NCI-H460 (cell line): ENCODE measurements around the gene MAEA. TPM values are rescaled to one million over a fixed set of nuclear protein-coding genes. Genes with fewer than 3 reads are reported as not detected.
"Not testable (repeated sequence)": the region's sequence is repeated elsewhere in the genome, so short reads cannot be mapped to it uniquely, and the experiment has no call there.

Experiments used
- DNase-seq: peaks from one replicate; pipeline ENCODE4 v3.0.0-alpha.2; 2016; ENCODE audit warnings: low read depth; ENCODE audit errors: extremely low read depth
- total RNA-seq: library from RNA; depleted of rRNA; stranded (reverse); fragments of >200 nt; shearing (Covaris generic); gene quantifications from 2 replicates; pipeline ENCODE4 v1.2.3, GENCODE V29; 2014

The MAEA gene
- total RNA-seq, 1 experiment from 2014 or later: 32.7 TPM

DNA sequence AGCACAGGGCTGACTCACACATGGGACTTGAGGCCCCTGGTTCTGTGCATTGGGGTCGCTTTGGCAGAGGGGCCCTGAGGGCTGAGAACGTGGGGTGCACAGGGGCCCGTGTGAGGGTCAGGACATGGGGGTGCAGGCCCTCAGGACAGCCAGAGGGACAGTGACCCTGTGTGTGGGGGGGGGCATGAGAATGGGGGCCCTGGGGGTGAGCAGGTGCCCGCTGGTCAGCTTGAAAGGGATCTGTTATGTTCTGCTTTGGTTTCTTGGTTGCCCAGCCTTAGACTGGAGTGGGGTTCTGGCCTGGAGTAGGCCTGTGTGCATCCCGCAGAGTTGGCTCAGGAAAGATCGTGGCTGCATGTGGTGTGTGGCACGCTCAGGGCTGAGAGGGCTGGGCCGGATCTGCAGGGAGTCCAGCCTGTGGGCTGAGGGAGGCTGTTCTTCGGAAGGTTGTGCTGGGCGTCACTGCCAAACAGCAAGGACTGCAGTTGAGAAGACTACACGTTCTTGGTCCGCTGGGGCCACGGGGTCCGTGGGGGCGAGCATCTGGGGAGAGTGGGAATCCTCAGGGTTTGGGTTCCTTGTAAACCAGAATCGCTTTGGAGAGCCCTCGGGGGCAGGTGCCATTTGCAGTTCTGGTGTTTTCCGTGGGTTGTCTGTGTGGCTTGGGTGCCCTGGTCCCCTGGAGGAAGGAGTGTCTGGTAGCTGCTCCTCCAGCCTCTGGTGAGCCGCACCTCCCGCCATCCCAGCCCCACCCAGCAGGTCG is 42.1 kb downstream of the MAEA start:
- DNase-seq: no peak

GRCh38 chr4:1332686-1333085 is 43.0 kb downstream of the MAEA start:
- no peak for DNase-seq

- no peak for DNase-seq
Observed at GRCh38 chr4:1333256-1333655, 43.6 kb downstream of the MAEA start.

GRCh38 chr4:1333851-1334578 is 44.3 kb downstream of the MAEA start:
- not testable (repeated sequence) for DNase-seq

DNA sequence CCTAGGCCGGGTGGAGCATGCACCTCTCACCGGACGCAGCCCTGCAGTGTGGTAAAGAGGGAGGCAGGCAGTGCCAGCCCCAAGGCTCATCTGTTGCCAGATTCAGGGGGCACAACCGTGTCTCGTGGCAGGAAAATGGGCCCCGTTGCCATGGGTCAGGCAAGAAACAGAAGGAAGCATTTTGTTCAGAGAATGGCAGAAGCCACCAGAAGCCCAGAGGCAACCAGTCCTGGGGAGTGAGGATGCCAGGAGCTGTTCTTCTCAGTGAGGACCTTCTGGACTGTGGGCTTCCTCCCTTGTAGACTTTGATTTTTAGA is 44.8 kb downstream of the MAEA start:
- DNase-seq: no peak

GRCh38 chr4:1335193-1335883 is 45.6 kb downstream of the MAEA start:
- not testable (repeated sequence) for DNase-seq

DNA sequence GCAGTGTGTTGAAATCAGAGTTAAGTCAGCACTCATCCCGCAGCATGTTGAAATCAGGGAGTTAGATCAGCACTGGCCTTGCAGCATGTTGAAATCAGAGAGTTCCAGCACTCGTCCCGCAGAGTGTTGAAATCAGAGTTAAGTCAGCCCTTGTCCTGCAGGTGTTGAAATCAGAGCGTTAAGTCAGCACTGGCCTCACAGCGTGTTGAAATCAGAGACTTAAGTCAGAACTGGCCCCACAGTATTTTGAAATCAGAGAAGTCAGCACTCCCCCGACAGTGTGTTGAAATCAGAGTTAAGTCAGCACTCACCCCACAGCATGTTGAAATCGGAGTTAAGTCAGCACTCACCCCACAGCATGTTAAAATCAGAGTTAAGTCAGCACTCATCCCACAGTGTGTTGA is 46.4 kb downstream of the MAEA start:
- peak; percentile 35 for DNase-seq

GRCh38 chr4:1337376-1337831 is 47.7 kb downstream of the MAEA start:
- no peak for DNase-seq

DNA sequence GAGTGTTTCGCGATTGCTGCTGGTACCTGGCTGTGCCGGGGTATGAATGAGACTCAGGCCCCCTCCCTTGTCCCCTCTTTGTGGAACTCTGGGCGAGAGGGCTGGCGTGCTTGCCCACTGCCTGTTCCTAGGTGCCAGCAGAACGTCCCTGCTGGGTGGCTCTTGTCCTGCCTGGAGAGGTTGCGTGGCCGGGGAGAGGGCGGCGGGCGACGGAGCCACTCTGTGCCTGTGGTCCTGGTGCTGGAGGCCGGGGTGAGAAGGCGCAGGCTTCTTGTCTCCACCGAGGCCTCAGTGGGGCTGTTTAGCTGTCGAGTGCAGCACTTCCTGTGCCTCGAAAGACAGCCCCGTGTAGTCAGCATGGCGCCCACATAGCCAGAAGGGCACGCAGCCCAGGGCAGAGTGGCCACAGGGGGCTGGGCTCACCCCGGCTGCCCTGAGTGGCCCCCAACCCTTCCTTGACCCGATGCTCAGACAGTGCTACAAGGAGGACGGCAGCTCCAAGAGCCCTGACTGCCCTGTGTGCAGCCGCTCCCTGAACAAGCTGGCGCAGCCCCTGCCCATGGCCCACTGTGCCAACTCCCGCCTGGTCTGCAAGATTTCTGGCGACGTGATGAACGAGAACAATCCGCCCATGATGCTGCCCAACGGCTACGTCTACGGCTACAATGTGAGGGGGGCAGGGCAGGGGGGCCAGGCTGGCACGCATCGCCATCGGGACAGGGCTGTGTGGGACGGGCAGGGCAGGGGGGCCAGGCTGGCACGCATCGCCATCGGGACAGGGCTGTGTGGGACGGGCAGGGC is 48.5 kb downstream of the MAEA start:
- no peak for DNase-seq

DNA sequence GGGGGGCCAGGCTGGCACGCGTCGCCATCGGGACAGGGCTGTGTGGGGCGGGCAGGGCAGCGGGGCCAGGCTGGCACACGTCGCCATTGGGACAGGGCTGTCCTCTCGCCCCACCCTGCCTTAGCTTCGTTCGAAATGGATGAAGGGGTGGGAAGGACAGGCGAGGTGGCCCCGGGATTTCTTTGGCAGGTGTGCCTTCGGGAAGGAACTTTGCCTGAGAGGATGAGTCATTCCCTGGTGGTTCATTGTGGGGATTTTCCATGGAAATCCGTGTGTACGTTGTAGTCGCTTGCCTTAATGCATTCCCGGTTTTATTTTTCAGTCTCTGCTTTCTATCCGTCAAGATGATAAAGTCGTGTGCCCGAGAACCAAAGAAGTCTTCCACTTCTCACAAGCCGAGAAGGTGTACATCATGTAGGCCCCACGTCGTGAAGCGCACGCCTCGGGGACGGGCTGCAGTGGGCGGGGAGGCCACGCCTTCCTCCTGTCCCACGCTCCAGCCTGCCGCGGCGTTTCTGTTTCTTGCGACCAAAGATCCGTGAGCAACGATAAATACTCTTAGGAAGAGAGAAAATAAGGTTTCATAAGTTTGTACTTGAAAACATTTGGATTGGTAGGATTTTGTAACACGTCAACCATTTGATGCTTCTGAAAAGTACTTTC is 49.2 kb downstream of the MAEA start:
- DNase-seq: no peak

DNA sequence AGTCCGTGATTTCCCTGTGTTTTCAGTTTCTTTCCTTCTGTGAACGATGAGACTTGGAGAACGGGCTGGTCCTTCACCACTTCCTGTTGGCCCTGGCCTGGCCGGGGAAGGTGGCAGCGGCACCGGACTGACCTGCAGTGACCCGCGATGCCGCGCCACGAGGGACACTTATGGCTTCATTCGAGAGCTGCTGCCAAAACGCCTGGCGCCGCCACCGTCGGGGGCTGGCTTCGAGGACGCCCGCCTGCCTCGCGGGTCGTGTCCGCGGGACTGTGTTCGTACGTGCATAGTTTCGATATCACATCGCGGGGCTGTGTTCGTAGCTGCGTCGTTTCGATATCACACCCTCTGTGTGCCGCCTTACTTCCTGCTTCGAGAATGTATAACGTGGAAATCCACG is 49.8 kb downstream of the MAEA start:
- DNase-seq: no peak

DNA sequence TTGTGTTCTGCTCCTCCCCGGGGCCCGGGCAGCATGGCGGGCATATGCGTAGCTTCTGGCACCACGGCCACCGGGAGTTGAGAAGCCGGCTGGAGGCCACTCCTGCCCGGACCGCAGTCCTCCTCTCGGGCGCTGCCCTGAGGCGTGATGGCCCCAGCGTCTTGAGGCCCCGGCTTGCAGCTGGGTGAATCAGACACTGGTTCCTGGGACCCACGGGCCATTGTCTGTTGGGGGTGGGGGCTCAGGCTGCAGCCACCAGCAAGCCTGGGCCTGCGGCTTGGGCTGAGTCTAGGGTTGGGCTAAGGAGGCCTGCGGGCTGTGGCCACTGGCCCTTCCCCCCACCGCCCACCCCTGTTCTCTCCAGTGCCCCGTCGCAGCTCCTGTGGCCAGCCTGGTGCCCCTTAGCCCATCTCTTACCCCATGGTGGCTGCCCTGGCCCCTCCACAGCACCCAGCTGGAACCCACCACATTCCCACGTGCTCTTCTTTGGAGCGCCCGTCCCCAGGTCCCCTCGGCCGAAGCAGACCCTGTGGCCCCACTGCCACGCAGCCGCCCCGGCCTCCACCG is 50.6 kb downstream of the MAEA start:
- DNase-seq: no peak

GRCh38 chr4:1340861-1341260 is 51.2 kb downstream of the MAEA start:
- DNase-seq: no peak

DNA sequence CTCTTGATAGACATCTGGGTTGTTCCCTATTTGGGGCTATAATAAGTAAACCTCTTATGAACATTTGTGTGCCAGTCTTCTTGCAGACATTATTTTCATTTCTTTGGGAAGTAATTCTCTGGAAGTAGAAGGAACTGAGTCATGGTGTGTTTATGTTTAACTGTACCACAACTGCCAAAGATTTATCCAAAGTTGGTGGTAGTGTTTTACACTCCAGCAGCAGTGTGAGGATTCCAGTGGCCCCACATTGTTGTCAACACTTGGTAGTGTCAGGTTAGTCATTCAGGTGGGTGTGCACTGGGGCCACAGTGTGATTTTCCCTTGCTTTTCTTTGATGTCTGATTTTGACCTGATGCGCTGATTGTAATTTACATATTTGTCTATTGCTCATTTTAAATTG is 52.3 kb downstream of the MAEA start:
- no peak for DNase-seq

- DNase-seq: no peak
Observed at GRCh38 chr4:1344696-1345095, 55.0 kb downstream of the MAEA start.

GRCh38 chr4:1345903-1346780 is 56.5 kb downstream of the MAEA start:
- DNase-seq: no peak

DNA sequence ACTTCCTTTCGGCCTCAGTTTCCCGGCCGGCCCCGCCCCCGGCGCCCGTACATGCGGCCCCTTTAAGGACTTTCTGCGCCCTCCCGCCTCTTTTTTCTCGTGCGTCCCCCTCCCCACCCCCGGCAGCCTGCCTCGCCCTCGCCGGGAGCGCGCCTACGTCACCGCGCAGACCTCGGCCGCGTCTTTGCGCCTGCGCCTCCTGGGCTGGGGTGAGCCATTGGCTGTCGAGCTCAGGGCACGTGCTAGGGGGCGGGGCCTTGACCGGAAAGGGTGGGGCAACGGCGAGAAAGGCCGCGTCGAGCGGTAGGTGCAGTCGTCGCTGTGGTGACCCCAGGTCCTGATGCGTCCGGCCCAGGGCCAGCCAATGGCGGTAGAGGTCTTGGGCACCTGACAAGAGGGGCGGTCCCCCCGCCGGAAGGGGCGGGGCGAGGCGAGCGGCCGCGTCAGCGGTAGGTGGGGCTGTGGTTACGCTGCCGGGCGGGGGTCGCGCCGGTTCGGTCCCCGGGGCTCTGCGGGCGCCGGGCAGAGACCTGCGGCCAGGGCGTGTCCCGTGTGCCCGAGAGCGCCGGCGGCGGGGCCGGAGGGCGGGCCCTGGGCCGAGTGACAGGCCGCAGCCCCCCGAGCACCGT is 57.2 kb downstream of the MAEA start, which contains the start of gene UVSSA:
TSS of gene UVSSA (plus strand) at position 428 of the 629 bp plus-strand sequence. CDS start 884 bp downstream, outside the sequence.
- DNase-seq: peak; percentile 99

- DNase-seq: peak; percentile 46
Observed at GRCh38 chr4:1347410-1347864, 57.7 kb downstream of the MAEA start.
